Measurements from ENCODE around the gene CNTLN.
"Not testable (repeated sequence)": the region's sequence is repeated elsewhere in the genome, so short reads cannot be mapped to it uniquely, and the experiment has no call there.

Gene CNTLN

GRCh38 chr9:17177496-17177895, 42.7 kb downstream of the CNTLN start:
- DNase-seq, result not testable (repeated sequence)

- DNase-seq, result no peak
Measured at GRCh38 chr9:17185481-17186029, 50.7 kb downstream of the CNTLN start.

- no peak for DNase-seq
Measured at GRCh38 chr9:17191082-17191481, 56.2 kb downstream of the CNTLN start.

DNA sequence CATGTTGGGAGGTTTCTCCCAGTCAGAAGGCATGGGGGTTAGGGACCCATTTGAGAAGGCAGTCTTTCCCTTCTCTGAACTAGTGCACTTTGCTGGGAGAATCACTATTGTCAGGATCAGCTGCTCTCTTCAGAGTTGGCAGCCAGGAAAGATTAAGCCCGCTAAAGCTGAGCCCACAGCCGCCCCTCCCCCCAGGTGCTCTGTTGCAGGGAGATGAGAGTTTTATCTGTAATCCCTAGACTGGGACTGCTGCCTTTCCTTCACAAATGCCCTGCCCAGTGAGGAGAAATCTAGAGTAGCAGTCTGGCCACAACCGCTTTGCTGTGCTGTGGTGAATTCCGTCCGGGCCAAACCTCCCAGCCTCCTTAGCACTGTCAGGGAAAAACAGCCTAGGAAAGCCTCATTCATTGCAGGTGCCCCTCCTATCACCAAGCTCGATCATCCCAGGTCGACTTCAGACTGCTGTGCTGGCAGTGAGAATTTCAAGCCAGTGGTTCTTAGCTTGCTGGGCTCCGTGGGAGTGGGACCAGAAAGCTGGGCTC, 69.8 kb downstream of the CNTLN start:
- no peak for DNase-seq

DNA sequence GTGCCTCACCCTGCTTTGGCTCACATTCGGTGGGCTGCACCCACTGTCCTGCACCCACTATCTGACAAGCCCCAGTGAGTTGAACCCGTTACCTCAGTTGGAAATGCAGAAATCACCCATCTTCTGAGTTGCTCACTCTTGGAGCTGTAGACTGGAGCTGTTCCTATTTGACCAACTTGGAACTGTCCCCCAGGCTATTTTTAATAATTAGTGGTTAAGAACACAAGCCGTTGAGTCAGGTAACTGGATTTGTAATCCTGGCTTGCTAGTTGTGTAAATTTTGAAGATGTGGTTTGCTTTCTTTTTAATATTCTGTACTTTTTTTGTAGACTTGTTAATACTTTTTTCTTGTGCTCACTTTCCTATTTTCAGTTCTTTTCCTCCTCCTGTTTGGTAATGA, 81.2 kb downstream of the CNTLN start:
- no peak for DNase-seq

DNA sequence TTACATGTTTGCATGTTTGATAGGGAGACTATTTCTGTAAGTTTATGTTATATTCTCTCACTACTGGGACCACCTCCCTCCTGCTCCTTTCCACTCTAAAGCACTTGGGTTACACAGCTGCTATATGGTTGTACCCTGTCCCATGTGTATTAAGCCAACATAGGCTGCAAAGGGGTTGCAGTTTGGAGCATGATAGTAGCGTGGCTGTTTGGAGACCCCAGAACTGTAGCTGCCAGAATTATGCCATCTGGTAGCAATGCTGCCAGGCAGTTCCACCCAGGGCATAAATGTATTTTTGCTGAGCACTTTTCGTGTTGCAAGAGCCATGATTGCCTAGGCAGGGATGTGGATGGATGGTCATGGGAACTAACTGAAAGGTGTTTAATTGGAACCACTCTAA, 81.8 kb downstream of the CNTLN start:
- no peak for DNase-seq

- DNase-seq, result no peak
Measured at GRCh38 chr9:17217272-17217671, 82.4 kb downstream of the CNTLN start.

DNA sequence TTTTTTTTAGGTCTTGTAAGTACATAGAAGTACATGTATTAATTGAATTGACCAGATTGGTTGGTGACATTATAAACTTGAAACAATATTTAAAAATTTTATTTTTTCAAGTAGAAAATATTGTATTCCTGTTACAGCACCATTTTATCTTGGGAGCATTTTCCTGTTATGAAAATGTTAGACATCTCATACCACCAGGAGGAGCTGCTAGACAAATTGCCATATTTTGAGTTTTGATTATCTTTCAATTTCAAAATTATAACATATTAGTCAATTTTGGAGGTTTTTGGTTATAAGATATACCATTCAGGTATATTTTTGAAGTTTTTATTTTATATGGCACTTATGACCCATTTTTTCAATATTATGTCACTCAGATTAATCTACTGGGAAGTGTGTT, 84.4 kb downstream of the CNTLN start:
- no peak for DNase-seq

DNA sequence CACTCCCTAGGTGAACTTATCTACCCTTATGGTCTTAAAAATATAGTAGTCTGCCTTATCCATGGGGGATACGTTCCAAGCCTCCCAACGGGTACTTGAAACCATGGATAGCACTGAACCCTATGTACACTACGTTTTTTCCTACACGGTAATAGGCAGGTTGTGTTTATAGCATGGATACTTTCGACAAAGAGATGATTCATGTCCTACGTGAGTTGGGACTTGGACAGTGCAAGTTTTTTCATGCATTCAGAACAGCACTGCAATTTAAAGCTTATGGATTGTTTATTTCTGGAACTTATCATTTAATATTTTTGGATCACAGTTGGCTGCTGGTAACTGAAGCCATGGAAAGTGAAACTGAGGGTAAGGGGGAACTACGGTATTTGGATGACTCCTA, 88.1 kb downstream of the CNTLN start:
- DNase-seq, result no peak

DNA sequence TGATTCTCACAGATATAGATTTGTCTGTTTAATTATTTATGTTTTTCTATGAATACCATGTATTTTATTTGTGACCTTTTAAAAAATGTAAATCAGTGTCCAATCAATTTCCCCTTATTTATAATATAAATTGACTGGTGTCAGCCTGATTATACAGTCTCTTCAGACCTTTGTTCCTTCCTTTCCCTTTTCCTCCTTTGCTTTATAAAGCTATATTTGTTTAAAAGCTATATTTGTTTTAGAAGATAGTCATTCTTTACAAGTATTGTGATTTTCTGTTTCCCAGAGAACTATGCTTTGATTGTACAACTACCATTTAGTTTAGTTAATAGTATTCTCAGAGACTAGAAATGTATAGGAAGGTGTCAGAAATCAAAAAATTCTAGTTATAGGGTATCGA, 90.6 kb downstream of the CNTLN start:
- no peak for DNase-seq

DNA sequence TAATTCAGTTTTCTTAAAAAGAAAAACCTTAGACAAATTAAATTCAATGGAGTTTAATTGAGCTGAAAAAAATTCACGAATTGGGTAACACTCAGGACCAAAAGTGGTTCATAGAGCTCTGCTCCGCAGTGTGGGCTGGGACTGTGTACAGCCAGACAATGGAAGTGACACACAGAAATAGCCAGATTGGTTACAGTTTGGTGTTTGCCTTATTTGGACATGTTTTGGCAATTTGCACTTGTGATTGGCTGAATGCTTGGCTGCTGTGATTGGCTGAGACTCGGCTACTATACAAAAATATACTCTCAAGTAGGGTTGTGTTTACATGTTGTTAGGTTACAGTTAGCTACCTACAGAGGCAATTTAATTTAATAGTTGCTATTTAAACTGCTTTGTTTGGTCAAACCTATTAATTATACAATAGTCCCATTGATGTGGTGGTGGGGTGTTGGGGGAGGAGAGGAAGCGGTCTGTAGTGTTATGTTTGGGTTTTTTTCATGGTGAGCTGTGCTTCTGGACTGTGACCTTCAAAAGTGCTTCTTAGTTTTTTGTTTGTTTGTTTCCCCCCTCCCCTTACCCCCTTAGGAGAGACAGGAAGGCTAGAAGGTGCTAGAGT, 95.2 kb downstream of the CNTLN start:
- no peak for DNase-seq

GRCh38 chr9:17230646-17231045, 95.8 kb downstream of the CNTLN start:
- no peak for DNase-seq

DNA sequence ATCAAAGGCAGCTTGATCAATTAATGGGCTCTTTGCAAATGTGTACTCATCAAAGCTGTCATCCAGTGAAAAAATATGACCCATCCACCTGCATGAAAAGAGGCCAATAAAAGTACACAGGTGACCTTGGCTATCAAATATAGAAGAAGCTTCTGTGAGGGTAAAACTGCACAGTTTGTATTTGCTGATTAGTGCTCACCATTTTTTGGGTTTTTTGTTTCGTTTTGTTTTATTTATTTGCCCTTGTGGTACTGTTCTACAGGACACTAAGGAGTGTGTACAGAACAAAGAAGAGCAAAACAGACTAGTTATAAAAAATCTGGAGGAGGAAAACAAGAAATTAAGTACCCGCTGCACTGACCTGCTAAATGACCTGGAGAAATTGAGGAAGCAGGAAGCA, 101.3 kb downstream of the CNTLN start:
- no peak for DNase-seq

DNA sequence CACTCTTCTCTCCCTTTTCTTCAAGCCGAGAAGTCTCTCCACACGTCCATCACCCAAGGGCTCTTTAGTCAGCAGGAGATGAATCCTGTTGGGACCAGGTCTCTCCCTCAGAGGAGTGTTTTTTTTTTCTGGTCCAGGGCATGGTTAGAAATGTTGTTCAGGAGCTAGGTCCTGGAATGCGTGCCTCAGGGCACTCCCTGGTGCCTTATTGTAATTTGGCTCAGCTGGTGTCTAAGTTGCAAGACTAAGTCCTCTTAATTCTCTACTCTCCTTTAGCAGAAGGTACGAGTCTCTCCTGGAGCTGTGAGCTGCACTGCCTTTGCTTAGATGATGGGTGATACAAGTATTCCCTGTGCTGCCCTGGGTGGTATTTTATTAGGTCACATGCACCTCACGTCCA, 111.9 kb downstream of the CNTLN start:
- no peak for DNase-seq

GRCh38 chr9:17251100-17251499, 116.3 kb downstream of the CNTLN start:
- DNase-seq, result no peak

- not testable (repeated sequence) for DNase-seq
Measured at GRCh38 chr9:17268531-17269188, 133.8 kb downstream of the CNTLN start.

DNA sequence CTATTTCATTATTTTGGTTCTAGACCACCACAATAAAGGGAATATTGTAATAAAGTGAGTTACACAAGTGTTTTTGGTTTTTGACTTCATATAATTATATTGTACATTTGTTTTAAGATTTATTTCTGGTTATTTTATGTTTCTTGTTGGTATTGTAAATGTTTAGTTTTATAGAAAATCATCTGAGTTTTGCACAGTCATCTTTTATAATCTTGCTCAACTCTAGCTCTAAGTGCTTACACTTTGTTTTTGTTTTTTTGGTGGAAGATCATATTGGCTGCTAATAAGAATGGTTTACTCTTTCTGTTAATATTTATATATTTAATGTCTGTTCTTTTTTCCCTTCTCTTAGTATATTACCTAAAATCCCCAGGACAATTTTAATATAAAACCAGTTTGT, 135.0 kb downstream of the CNTLN start:
- no peak for DNase-seq

- no peak for DNase-seq
Measured at GRCh38 chr9:17272536-17272935, 137.7 kb downstream of the CNTLN start.

GRCh38 chr9:17280350-17281012, 145.6 kb downstream of the CNTLN start:
- DNase-seq, result no peak

DNA sequence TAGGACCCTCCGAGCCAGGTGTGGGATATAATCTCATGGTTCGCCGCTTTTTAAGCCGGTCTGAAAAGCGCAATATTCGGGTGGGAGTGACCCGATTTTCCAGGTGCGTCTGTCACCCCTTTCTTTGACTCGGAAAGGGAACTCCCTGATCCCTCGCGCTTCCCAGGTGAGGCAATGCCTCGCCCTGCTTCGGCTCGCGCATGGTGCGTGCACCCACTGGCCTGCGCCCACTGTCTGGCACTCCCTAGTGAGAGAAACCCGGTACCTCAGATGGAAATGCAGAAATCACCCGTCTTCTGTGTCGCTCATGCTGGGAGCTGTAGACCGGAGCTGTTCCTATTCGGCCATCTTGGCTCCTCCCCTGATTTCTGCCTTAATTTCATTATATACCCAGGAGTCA, 155.8 kb downstream of the CNTLN start:
- not testable (repeated sequence) for DNase-seq

- no peak for DNase-seq
Measured at GRCh38 chr9:17291766-17292165, 156.9 kb downstream of the CNTLN start.

GRCh38 chr9:17293685-17294084, 158.8 kb downstream of the CNTLN start:
- DNase-seq, result no peak

DNA sequence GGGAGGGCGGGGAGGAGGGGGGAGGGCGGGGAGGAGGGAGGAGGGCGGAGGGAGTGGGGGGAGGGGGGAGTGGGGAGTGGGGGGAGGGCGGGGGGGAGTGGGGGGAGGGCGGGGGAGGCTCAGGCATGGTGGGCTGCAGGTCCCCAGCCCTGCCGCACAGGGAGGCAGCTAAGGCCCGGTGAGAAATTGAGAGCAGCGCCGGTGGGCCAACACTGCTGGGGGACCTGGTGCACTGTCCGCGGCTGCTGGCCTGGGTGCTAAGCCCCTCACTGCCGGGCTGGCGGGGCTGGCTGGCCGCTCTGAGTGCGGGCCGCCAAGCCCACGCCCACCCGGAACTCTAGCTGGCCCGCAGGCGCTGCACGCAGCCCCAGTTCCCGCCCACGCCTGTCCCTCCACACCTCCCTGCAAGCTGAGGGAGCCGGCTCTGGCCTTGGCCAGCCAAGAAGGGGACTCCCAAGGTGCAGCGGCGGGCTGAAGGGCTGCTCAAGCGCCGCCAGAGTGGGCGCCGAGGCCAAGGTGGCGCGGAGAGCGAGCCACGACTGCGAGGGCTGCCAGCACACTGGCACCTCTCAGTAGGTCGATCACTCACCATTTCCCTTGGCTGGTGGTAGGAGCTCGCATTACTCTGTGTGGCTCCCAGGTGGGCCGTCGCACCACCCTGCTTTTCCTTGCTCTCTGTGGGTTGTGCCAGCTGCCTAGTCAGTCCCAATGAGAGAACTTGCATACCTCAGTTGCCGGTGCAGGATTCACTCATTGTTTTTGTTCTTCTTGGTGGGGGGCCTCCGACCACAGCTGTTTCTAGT, 160.2 kb downstream of the CNTLN start:
- no peak for DNase-seq
